ENCODE data around the gene LOX. TPM values are rescaled to one million over a fixed set of nuclear protein-coding genes. Genes with fewer than 3 reads are reported as not detected.
A peak's percentile ranks its signal among the peaks of the same experiment; 100 is the strongest.

Gene LOX
- total and polyA plus RNA-seq, 2 donors (not counting 1 experiment from before 2014, with no cell fraction given), result 81.9 to 336 TPM

DNA sequence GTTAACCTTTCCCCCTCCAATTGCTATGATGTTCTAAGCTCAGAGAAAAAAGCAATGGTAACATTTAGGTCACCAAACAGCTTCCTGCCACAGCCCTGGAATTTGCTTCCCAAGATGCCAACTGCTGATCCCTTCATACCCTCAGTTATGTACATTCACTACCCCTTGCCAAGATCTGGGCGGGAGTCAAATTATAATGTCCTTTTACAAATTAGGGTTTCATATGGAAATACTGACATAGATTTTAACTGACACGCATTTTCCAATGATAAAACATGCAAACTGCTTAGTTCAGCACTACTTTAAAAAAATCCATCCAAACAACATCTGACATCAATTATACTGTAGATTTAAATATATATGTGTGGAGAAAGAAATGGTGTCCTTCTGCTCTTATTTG is 5.0 kb downstream of the LOX start:
- peaks cover 7% of the 10 kb centered on the region for H3K36me3 ChIP-seq (ENCODE audit: control insufficient read depth, insufficient read depth, low read length)
- H2AFZ ChIP-seq (ENCODE audit: low read length), result no peak overlapping the region
- H3K27me3 ChIP-seq (ENCODE audit: control insufficient read depth, insufficient read depth, low read length), result no peaks in the 10 kb centered on the region
- peaks cover 30% of the 10 kb centered on the region for H3K79me2 ChIP-seq (ENCODE audit: control insufficient read depth, insufficient read depth, low read length)
- no peak overlapping the region for H3K27ac ChIP-seq (ENCODE audit: insufficient read depth, low read length)
- H4K20me1 ChIP-seq (ENCODE audit: control insufficient read depth, extremely low read depth, insufficient read depth, low read length), result no peaks in the 10 kb centered on the region
- H3K9me3 ChIP-seq (ENCODE audit: control insufficient read depth, insufficient read depth, low read depth, low read length), result no peaks in the 10 kb centered on the region
- no peak for DNase-seq (ENCODE audit: low read depth in 2 of 2)
- H3K4me3 ChIP-seq (replicated peaks in 1 of 4; ENCODE audit: control extremely low read depth in 1 of 4, insufficient read depth in 1 of 4, low read depth in 3 of 4, low read length in 4 of 4), result peak overlapping the region in 1 of 4 experiments; percentile 9
- no peak overlapping the region for H3K9ac ChIP-seq (ENCODE audit: insufficient read depth, low read length)
- H3K4me1 ChIP-seq (ENCODE audit: control insufficient read depth, extremely low read depth, insufficient read depth, low read length), result no peaks in the 10 kb centered on the region
- TF ChIP-seq, protein P1, sequence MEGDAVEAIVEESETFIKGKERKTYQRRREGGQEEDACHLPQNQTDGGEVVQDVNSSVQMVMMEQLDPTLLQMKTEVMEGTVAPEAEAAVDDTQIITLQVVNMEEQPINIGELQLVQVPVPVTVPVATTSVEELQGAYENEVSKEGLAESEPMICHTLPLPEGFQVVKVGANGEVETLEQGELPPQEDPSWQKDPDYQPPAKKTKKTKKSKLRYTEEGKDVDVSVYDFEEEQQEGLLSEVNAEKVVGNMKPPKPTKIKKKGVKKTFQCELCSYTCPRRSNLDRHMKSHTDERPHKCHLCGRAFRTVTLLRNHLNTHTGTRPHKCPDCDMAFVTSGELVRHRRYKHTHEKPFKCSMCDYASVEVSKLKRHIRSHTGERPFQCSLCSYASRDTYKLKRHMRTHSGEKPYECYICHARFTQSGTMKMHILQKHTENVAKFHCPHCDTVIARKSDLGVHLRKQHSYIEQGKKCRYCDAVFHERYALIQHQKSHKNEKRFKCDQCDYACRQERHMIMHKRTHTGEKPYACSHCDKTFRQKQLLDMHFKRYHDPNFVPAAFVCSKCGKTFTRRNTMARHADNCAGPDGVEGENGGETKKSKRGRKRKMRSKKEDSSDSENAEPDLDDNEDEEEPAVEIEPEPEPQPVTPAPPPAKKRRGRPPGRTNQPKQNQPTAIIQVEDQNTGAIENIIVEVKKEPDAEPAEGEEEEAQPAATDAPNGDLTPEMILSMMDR (conservative IDR thresholded peaks at IDR 0.05 in 1 of 2, IDR thresholded peaks at IDR 0.05 in 1 of 2; ENCODE audit: low read depth in 1 of 2, low read length in 2 of 2), result no peak
- TF ChIP-seq EZH2 (IDR thresholded peaks at IDR 0.05; ENCODE audit: low read length, missing control alignments), result no peak
- no peak overlapping the region for H3K4me2 ChIP-seq (ENCODE audit: extremely low read depth, insufficient read depth, low read length)

DNA sequence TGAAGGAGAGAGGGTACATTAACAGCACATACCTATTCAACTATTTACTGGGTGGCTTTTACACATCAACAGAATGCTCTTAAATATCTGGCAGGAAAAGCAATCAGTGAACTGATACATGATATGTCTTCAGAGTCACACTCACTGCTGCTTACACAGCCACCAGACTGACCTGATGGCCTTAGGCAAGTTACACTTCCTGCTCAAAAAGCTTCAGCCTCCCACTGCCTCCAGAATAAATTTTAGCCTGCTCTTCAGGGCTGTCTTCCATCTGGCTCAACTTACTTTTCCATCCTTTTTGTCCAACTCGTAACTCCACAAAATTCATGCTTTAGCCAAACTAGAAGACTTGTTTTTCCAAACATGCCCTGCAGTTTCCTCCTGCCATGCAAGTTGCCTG is 10.7 kb downstream of the LOX start:
- Histone ChIP-seq H3K9ac (ENCODE audit: insufficient read depth, low read length) (no peak overlapping the region), H3K4me3 (replicated peaks in 1 of 4; ENCODE audit: control extremely low read depth in 1 of 4, insufficient read depth in 1 of 4, low read depth in 3 of 4, low read length in 4 of 4) (no peak overlapping the region), H3K27me3 (ENCODE audit: control insufficient read depth, insufficient read depth, low read length) (no peaks in the 10 kb centered on the region), H3K36me3 (ENCODE audit: control insufficient read depth, insufficient read depth, low read length) (peaks cover 5% of the 10 kb centered on the region), H3K79me2 (ENCODE audit: control insufficient read depth, insufficient read depth, low read length) (no peaks in the 10 kb centered on the region), H3K9me3 (ENCODE audit: control insufficient read depth, insufficient read depth, low read depth, low read length) (no peaks in the 10 kb centered on the region), H2AFZ (ENCODE audit: low read length) (no peak overlapping the region), H3K27ac (ENCODE audit: insufficient read depth, low read length) (no peak overlapping the region), H3K4me2 (ENCODE audit: extremely low read depth, insufficient read depth, low read length) (no peak overlapping the region), H4K20me1 (ENCODE audit: control insufficient read depth, extremely low read depth, insufficient read depth, low read length) (no peaks in the 10 kb centered on the region), H3K4me1 (ENCODE audit: control insufficient read depth, extremely low read depth, insufficient read depth, low read length) (peaks cover under 1% of the 10 kb centered on the region)
- TF ChIP-seq EZH2 (IDR thresholded peaks at IDR 0.05; ENCODE audit: low read length, missing control alignments), result no peak
- TF ChIP-seq, protein P1 (conservative IDR thresholded peaks at IDR 0.05 in 1 of 2, IDR thresholded peaks at IDR 0.05 in 1 of 2; ENCODE audit: low read depth in 1 of 2, low read length in 2 of 2), result no peak
- DNase-seq (ENCODE audit: low read depth in 2 of 2), result no peak

DNA sequence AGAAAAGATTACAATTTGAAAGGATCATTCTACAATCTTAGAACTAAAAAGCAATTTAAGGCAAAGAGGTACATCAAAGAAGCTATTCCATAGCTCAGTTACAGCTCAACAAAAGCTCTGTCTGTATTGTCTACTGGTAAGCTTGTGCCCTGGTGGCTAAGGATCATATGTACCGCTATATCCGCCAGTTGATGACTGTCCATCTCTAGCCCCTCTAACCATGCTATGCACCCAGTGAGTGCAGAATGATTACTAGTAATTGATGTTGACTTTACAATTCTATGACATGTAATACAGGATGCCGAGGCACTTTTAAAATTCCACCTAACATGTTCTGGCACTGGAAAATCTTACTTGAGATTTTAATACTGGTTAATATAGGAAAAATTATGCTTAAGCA is 13.1 kb downstream of the LOX start:
- peaks cover 2% of the 10 kb centered on the region for H3K36me3 ChIP-seq (ENCODE audit: control insufficient read depth, insufficient read depth, low read length)
- no peak overlapping the region for H3K4me3 ChIP-seq (replicated peaks in 1 of 4; ENCODE audit: control extremely low read depth in 1 of 4, insufficient read depth in 1 of 4, low read depth in 3 of 4, low read length in 4 of 4)
- H3K27ac ChIP-seq (ENCODE audit: insufficient read depth, low read length), result no peak overlapping the region
- H3K79me2 ChIP-seq (ENCODE audit: control insufficient read depth, insufficient read depth, low read length), result no peaks in the 10 kb centered on the region
- no peaks in the 10 kb centered on the region for H3K27me3 ChIP-seq (ENCODE audit: control insufficient read depth, insufficient read depth, low read length)
- peaks cover 2% of the 10 kb centered on the region for H3K4me1 ChIP-seq (ENCODE audit: control insufficient read depth, extremely low read depth, insufficient read depth, low read length)
- no peak overlapping the region for H3K4me2 ChIP-seq (ENCODE audit: extremely low read depth, insufficient read depth, low read length)
- TF ChIP-seq, protein P1 (conservative IDR thresholded peaks at IDR 0.05 in 1 of 2, IDR thresholded peaks at IDR 0.05 in 1 of 2; ENCODE audit: low read depth in 1 of 2, low read length in 2 of 2), result no peak
- no peak for TF ChIP-seq EZH2 (IDR thresholded peaks at IDR 0.05; ENCODE audit: low read length, missing control alignments)
- no peaks in the 10 kb centered on the region for H4K20me1 ChIP-seq (ENCODE audit: control insufficient read depth, extremely low read depth, insufficient read depth, low read length)
- H2AFZ ChIP-seq (ENCODE audit: low read length), result no peak overlapping the region
- H3K9me3 ChIP-seq (ENCODE audit: control insufficient read depth, insufficient read depth, low read depth, low read length), result no peaks in the 10 kb centered on the region
- no peak for DNase-seq (ENCODE audit: low read depth in 2 of 2)
- H3K9ac ChIP-seq (ENCODE audit: insufficient read depth, low read length), result no peak overlapping the region

Data from fibroblast of lung (primary cell).